Stimulated activated CD8-positive, alpha-beta memory T cell treated with anti-CD3 and anti-CD28 coated beads, Interleukin-12 subunit alpha, Interleukin-12 subunit beta, amount 100 ng/mL, for 24 hours (primary cell): Measurements from ENCODE around the gene SNX5.

Source experiments
- DNase-seq: peaks from one replicate; pipeline ENCODE4 v3.0.0-alpha.2; 2020; ENCODE audit errors: extremely low read depth

SNX5 gene

DNA sequence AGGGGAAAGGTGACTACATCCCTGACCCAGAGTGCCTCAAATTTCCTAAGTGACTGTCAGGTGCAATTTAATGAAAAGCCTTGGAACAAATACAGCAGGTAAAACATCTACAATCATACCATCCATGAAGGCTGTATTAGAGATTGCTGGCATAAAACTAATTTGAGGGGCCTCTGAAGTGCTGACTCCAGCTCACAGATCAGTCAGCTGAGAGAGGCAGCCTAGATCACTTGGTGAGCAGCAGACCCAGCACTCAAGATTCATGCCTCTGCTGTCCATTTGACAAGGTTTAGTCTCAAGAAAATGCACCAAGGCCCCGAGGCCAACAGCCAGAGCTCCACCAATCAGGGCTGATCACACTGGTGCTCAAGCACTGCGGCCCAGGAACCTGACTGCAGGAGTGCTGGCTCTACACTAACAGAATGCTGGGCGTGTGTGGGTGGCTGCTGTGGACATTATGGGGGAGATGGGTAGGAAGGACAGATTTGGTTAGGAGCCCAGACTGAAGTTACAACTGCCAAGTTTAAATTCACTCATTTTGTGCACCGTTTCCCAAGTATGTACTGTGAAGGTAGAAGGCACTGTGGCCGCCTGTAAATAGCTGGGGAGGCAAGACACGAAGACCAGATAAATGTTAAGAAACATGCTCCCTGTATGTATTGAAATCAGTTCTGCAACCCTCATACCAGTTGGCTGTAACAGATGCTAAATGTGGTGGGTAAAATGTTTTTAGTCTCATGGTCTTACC is 28.2 kb downstream of the SNX5 start:
- no peak for DNase-seq

DNA sequence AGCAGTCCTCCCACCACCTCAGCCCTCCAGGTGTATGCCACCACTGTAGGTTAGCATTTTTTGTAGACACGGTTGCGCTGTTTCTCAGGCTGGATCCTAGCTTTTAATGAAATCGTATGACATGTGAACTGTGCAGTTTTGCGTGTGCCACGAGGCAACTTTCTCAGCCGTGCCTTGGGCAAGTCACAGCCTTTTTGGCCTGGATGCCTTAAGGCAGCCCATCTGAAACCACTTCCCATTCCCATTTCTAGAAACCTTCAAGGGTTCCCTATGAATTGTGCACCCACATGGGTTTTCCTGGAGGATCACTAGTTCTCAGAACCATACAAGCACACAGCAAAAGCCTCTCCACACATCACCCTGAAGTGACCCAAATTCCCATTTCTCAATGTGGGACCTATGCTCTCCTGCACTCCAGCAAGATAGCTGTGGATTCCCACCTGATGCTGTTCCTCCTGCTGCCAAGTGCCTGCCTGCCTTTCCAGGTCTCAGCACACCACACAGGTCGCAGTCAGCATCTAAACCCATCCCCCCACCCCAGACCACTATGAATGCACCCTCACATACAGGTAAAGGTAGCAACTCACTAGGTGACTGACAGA is 28.9 kb downstream of the SNX5 start:
- no peak for DNase-seq

- DNase-seq: peak; percentile 10
Measured at GRCh38 chr20:17938871-17939619, 29.5 kb downstream of the SNX5 start.

GRCh38 chr20:17936761-17937732 is 31.5 kb downstream of the SNX5 start:
- DNase-seq: no peak

DNA sequence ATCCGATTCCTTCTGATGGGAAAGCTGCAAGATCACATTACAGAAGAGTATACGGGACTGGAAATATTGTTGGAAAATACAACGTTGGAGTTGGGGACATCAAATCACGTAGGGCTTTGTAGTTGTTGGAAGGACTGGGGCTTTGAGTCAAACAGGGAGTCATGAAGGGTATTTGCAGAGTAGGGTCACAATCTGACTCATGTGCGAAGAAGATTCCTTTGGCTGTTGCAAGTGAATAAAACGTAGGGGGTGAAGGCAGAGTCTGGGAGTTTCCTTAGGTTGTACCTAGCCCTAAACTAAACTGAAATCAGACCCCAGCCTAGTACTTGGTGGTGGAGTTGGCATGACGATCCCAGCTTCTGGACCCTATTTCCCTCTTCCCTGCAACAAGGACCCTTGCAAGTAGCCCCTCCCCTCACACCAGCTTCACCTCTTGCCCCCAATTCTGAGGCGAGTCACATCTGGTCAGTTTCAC is 32.3 kb downstream of the SNX5 start:
- DNase-seq: no peak

DNA sequence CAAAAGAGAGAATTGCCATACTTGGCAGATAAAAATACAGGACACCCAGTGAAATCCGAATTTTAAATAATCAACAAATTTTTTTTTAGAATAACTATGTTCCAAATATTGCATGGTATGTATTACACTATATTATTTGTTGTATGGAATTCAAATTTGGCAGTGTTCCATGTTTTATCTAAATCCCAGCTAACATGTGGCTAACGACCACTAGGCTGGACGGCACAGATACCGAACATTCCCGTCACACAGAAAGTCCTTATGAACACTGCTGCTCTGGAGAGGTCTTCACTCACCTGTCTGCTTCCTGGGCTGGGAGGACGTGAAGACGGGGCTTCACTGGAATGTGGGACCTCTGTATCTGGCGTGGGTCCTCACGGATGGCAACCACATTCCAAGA is 32.8 kb downstream of the SNX5 start:
- DNase-seq: no peak

DNA sequence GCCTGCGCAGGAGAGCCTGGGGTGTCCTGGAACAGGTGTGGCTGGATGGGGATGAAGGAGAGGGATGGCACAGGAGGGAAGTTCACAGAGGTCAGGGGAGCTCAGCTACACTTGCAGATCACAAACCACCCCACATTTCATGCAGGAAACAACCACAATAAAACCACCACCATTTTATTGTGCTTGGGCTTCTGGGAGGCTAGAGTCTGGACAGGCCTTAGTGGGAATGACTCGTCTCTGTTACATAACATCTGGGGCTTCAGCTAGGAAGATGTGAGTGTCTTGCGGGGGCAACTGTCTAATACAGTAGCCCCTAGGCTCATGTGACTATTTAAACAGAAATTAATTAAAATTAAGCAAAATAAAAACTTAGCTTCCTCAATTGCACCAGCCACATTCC is 33.4 kb downstream of the SNX5 start:
- no peak for DNase-seq

DNA sequence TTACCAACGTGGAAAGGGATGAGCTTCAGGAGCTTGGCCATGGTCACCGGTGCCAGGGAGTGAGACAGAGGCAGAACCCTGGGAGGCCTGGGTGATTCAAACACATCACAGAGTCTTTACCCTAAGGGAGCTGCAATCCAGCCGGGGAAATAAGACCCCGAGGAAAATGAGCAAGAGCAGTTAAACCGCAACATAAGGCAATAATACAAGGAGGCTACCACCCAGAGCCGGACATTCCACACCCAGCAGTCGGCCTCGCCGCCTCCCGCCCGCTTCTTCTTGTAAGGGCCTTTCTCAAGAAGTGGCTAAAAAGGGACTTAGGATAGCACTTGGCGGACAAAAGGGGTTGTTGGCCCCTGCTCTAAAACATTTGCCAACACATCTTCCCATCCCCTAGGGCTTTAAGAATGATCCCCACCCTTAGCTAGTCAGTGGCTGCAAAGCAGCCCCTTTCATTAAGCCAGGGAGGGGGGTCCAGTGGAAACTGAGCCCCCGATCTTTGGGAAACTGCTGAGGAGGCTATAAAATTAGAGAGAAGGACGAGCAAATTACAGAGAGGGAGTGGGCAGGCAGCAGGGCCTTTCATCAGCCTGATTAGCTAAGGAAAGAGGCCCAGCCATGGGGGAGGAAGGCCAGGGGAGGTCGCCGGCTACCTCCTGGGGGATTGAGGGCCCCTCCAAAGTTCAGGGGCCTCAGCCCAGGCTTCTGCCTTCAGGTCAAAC is 34.3 kb downstream of the SNX5 start:
- DNase-seq: no peak

GRCh38 chr20:17933711-17934110 is 34.9 kb downstream of the SNX5 start:
- no peak for DNase-seq

DNA sequence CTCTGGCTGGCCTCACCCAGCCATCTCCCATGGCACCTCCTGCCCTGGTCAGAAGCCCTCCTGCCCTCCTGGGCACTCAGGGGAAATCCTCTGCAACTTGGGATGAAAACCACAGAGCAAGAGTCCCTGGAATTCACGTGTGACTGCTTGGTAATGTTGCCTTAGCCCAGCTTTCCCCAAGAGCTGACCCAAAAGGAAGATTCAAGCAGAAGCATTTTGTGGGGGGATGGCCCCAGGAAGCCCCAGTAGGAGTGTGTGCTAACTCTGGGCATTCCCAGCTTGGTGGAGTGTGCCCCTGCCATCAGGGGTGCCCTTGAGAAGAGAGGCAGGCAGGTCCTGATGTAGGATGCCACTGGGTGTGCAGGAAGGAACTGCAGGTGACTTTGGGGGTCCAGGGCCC is 35.5 kb downstream of the SNX5 start:
- no peak for DNase-seq

DNA sequence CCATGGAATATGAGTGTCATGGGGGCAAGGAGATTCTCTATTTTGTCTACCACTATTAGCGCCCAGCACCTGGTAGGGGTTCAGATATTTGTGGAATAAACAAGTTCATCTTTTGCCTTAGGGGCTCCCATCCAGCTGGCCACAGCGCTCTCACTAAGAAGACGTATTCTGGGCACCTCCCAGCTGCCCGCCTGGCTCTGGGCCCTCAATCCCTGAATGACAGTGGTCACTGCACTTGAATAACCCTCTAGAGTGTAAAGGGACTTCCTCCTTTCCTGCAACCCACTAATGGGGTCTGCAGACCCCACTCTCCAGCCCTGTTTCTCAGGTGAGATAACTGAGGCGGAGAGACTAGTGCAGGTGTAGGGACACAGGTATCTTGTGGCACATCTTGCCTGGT is 36.2 kb downstream of the SNX5 start:
- no peak for DNase-seq

- DNase-seq: no peak
Measured at GRCh38 chr20:17931513-17931912, 37.1 kb downstream of the SNX5 start.

GRCh38 chr20:17928633-17929311 is 39.8 kb downstream of the SNX5 start:
- no peak for DNase-seq

DNA sequence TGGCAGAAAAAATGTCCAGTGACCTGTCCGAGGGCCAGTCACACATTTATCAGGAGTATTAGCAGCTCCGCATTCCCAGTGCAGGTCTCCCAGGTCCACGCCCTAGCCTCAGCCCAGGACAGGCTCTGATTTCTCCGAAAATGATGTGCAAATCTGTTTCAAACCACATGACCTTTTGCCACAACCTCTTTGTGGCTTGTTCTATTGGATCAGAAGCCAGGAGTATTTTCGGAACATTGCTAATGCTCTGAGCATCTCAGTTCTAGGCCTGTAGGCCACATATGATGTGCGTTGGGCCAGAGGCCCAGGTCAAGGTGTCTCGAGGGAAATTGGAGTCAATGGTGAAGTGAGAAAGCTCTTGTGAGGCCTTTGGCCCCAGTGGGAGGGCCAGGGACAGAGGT is 40.4 kb downstream of the SNX5 start:
- no peak for DNase-seq

DNA sequence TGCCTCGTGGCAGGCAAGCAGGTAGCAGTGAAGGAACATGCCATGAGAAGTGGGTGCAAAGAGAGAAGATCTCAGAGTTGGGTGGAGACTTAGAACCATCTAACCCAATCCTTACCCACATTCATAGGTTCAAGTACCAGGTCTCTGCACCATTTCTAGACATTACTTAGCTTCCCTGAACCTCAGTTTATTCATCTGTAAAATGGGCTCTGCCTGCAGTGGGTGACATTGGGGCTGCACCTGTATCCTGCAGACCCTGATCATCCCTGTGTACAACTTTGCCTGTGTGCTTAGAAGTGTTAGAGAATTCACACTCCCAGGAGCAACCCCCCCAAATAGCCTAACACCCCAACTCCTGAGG is 42.7 kb downstream of the SNX5 start:
- DNase-seq: no peak

GRCh38 chr20:17925141-17925939 is 43.3 kb downstream of the SNX5 start:
- no peak for DNase-seq

DNA sequence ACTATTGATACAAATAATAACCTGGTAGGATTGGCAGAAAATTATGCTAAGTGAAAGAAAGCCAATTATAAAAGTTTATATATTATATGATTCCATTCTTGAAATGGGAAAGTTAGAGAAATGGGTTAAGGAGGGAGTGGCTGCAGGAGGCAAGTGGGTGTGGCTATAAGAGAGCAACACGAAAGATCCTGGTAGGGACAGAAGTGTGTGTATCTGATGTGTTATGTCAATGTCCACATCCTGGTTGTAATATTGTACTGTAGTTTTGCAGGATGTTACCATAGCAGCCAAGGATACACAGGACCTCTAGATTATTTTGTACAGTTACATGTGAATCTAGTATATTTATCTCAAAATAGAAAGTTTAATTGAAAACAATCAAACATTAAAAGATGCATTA is 46.8 kb downstream of the SNX5 start:
- no peak for DNase-seq

GRCh38 chr20:17919149-17919548 is 49.4 kb downstream of the SNX5 start:
- no peak for DNase-seq

- no peak for DNase-seq
Measured at GRCh38 chr20:17917832-17918618, 50.6 kb downstream of the SNX5 start.
